Stimulated activated CD8-positive, alpha-beta memory T cell treated with anti-CD3 and anti-CD28 coated beads, Interleukin-2, amount 100 ng/mL, for 1 hour (primary cell): Measurements from ENCODE around the gene UFM1.
"Not testable (repeated sequence)": the region's sequence is repeated elsewhere in the genome, so short reads cannot be mapped to it uniquely, and the experiment has no call there.

Experiments
- DNase-seq, 2 donors: peaks; one replicate each; pipeline ENCODE4 v3.0.0-alpha.2; 2020; ENCODE audit warnings: low read depth in 2 of 2

The UFM1 gene

DNA sequence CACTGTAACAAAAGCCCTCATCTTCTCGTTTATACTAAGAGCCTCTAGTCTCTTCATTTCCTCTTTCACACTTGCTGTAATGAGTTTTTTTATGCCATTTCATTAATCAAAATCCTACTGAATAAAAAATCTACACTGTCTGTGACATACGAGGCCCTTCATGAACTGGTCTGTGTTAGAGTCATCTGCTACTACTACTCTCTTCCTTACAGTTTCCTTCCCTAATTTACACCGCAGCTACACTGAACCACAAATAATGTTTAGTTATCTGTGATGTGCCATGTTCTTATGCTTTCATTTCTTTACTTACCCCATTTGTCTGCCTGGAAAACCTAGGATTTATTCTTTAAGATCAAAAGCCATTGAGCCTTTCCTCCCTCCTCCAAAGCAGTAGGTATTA is 16.0 kb downstream of the UFM1 start:
- no peak for DNase-seq

- no peak for DNase-seq
These were observed 17.4 kb downstream of the UFM1 start for GRCh38 chr13:38366954-38367645.

DNA sequence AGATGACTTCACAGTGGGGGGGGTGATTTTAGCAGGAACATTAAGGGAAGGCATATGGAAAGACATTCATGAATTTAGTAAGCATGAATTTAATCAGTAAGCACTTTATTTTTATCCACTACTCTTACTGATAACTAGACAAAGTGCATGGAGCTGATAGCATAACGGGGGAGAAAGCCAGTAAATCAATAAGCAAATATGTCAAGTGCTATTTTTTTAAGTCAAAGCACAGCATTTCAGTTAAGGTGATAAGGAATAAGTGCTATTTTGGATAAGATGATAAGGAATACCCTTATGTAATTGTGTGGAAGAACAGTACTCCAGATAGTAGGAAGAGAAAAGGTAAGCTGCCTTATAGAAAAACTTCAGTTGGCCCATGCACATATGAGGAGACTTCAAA is 19.4 kb downstream of the UFM1 start:
- DNase-seq: no peak

DNA sequence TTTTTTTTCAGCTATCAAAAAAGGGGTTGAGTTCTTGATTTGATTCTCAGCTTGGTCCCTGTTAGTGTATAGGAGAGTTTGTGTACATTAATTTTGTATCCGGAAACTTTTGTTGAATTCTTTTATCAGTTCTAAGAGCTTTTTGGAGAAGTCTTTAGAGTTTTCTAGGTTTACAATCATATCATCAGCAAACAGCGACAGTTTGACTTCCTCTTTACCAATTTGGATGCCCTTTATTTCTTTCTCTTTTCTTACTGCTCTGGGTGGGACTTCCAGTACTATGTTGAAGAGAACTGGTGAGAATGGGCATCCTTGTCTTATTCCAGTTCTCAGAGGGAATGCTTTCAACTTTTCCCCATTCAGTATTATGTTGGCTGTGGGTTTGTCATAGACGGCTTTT is 20.4 kb downstream of the UFM1 start:
- not testable (repeated sequence) for DNase-seq

- no peak for DNase-seq
These were observed 23.3 kb downstream of the UFM1 start for GRCh38 chr13:38372820-38373383.

GRCh38 chr13:38376546-38376945 is 26.9 kb downstream of the UFM1 start:
- no peak for DNase-seq

- no peak for DNase-seq
These were observed 32.2 kb downstream of the UFM1 start for GRCh38 chr13:38381890-38382289.

GRCh38 chr13:38382946-38383345 is 33.3 kb downstream of the UFM1 start:
- no peak for DNase-seq

- DNase-seq: no peak
These were observed 34.5 kb downstream of the UFM1 start for GRCh38 chr13:38384171-38384570.

GRCh38 chr13:38385153-38385891 is 35.7 kb downstream of the UFM1 start:
- no peak for DNase-seq

DNA sequence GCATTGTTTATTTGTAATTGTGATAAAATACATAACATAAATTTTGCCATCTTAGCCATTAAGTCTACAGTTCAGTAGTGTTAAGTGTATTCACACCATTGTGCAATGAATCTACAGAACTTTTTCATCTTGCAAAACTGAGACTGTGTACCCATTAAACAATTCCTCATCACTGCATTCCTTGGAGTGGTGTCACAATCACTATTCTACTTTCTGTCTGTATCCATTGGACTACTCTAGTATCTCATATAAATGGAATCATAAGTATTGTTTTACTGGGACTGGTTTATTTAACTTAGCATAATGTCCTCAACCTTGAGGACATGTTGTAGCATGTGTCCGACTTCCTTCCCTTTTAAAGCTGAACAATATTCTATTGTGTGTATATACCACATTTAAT is 36.8 kb downstream of the UFM1 start:
- DNase-seq: no peak

GRCh38 chr13:38391341-38391740 is 41.7 kb downstream of the UFM1 start:
- no peak for DNase-seq

DNA sequence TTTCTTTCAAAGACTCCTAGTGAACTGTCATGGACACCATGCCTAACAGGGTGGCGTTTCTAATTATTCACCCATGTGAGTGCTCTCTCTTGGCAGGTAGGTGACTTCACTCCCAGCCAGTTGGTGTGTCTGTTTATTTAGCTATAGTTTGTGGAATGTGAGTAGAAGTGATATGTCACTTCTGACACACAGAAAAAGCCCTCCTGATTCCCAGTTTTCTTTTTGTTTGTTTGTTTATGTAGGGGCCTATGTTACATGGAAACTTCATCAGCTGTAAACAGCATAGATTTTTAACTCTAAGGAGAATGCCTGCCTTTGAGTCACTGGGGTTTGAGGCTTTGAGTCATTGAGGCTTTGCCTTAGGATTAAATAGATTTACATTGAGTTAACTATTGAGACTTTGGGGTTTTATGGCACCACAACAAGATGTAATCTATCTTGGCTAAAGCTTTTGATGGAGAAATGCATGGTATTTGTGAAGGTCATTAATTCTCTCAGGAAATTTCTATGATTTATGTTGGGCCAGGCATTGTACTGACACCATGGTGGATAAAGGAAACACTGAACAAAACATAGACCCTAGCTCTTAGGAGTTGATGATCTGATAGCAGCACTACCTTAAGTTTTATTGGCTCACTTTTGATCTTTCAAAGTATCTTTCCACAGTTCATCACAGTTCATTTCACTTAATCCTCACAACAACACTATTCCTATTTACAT is 45.3 kb downstream of the UFM1 start:
- DNase-seq: no peak

- no peak for DNase-seq
These were observed 45.8 kb downstream of the UFM1 start for GRCh38 chr13:38395497-38395788.

DNA sequence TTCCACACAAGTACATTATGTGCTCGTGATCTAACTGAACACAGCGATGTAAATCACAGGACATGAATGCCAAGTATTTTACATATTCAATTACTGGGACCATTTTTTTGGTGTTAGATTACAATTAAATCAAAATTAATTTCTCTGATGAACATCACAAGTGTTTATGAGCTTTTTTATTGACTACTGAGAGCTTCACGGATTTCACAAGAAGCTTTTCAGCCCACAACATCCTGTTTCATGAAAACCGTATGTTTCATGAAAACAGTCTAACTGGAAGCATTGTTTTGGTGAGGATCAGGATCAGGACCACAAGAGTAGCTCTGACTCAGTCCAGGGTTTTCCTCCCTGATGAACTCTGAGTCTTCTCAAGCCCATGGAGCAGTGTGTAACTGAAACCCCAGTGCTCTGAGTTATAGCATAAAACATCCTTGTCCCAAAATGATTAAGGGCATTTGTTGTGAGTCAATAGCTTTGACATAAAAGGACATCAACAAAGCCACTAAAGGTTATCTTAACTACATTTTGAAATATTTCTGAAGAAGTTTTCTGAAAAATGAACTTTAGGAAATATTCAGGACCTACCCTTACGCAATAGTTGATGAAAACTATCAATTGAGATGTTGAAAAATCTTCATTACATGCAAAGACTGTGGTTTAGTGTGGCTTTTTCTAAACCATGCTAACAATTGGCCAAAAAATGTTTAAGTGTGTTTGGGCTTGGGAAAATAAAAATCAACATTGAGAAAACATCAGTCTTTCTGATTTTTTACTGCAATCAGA is 49.3 kb downstream of the UFM1 start:
- DNase-seq: no peak

GRCh38 chr13:38399535-38399934 is 49.9 kb downstream of the UFM1 start:
- DNase-seq: no peak

- DNase-seq: no peak
These were observed 51.6 kb downstream of the UFM1 start for GRCh38 chr13:38401276-38401675.

DNA sequence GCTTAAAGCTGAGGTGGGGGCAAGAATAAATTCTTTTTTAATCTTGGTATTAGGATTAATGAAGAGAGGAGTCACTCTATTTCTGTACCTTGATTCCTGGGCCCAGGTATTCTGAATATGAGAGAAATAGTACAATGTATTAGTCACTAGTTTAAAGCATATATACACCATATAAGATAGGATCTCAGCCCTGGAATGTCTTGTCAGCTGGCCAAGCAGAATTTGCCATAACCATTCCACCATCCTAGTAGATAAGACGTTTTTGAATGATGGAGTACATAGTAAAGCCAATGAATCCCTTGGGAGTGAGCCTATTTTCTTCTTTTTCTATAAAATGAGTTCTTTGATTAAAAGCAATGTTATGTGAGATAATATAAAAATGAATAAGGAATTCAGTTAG is 55.6 kb downstream of the UFM1 start:
- DNase-seq: no peak

DNA sequence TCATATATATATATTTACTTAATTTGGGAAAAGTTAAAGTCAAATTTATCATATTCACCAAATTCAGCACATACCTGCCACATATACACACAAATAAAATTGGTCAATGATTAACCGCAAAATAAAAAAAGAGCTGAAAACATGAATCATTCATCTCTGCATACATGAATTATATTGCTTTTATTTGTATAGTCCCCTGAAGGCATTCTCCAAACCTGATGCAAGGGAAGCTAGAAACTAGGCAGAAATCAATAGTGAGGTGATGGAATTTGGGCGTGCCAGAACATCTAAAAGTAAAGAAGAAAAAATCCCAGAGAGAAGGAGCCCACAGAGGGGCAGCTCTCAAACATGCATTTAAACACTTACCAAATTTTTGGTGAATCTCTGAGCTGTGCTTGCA is 60.1 kb downstream of the UFM1 start:
- DNase-seq: no peak

- no peak for DNase-seq
These were observed 62.6 kb downstream of the UFM1 start for GRCh38 chr13:38412266-38412665.
